ENCODE measurements around the gene NECTIN4. TPM values are rescaled to one million over a fixed set of nuclear protein-coding genes. Genes with fewer than 3 reads are reported as not detected.

Gene NECTIN4
- total and polyA plus RNA-seq, 10 of the 15 experiments (the other 5 are each of a cell fraction or from before 2014, with no cell fraction given), result 2.8 to 8.7 (median 3.7) TPM

- TF ChIP-seq NR2C2 (IDR thresholded peaks at IDR 0.05; ENCODE audit: borderline replicate concordance, control insufficient read depth, insufficient read length, low read depth) (no peak), RFX5 (IDR thresholded peaks at IDR 0.05; ENCODE audit: low read depth, low read length) (no peak), BCL3 (IDR thresholded peaks at IDR 0.05; ENCODE audit: borderline replicate concordance, insufficient read depth, low read depth, low read length, poor library complexity, severe bottlenecking) (no peak), NR2F1 (conservative IDR thresholded peaks at IDR 0.05) (peak; percentile 80), RELB (IDR thresholded peaks at IDR 0.05; ENCODE audit: low read depth) (peak; percentile 60; the same call in 1 of the 2 replicates), BACH1 (IDR thresholded peaks at IDR 0.05; ENCODE audit: borderline replicate concordance) (peak; percentile 72; the same call in 1 of the 2 replicates), USF2 (IDR thresholded peaks at IDR 0.05; ENCODE audit: borderline replicate concordance, low read depth, low read length) (no peak), E4F1 (IDR thresholded peaks at IDR 0.05; ENCODE audit: borderline replicate concordance, partially characterized antibody) (no peak), ELK1 (IDR thresholded peaks at IDR 0.05; ENCODE audit: low read depth, low read length) (no peak), IKZF2 (IDR thresholded peaks at IDR 0.05) (peak; percentile 70 to 78), ZZZ3 (IDR thresholded peaks at IDR 0.05; ENCODE audit: control insufficient read depth, insufficient read length, low read depth) (no peak), MXI1 (IDR thresholded peaks at IDR 0.05; ENCODE audit: low read depth, low read length) (peak; percentile 45; the same call in 1 of the 2 replicates), FOS (IDR thresholded peaks at IDR 0.05; ENCODE audit: borderline replicate concordance, extremely low read depth, insufficient read length) (no peak), NKRF (conservative IDR thresholded peaks at IDR 0.05) (peak; percentile 60), ZNF24 (IDR thresholded peaks at IDR 0.05) (peak; percentile 50; the same call in 1 of the 2 replicates)
Observed at GRCh38 chr1:161132410-161133219, 43.3 kb upstream of the NECTIN4 start, which contains the start of gene DEDD (continued).

Data from GM12878 (cell line).